ENCODE results near the gene GLI3.

- TF ChIP-seq MAX (IDR thresholded peaks at IDR 0.05; ENCODE audit: low read depth, low read length) = no peak
- TF ChIP-seq LARP7 (IDR thresholded peaks at IDR 0.05) = no peak
- TF ChIP-seq CTCF (IDR thresholded peaks at IDR 0.05 in 2 of 3, conservative IDR thresholded peaks at IDR 0.05 in 1 of 3; ENCODE audit: control insufficient read depth in 2 of 3, extremely low read depth in 1 of 3, insufficient read depth in 1 of 3, low read depth in 3 of 3, low read length in 3 of 3) = no peak
- no peak for TF ChIP-seq NRF1 (conservative IDR thresholded peaks at IDR 0.05; ENCODE audit: low read depth, low read length)
- no peak for TF ChIP-seq SMAD5 (IDR thresholded peaks at IDR 0.05; ENCODE audit: low read depth)
Measured at GRCh38 chr7:42081671-42082070, 155.3 kb downstream of the GLI3 start.

All from GM12878 (cell line).